Neural cell (in vitro differentiated cells): ENCODE data around the gene TFE3. TPM values are rescaled to one million over a fixed set of nuclear protein-coding genes. Genes with fewer than 3 reads are reported as not detected.

ENCODE experiments used
- H2AFZ ChIP-seq: fragments of 200-600, 300-800 bp; sonication (generic), shearing (Covaris generic); 2 replicates; pipeline ENCODE4 v1.6.0; 2014; ENCODE audit warnings: low read depth, mild to moderate bottlenecking, antibody characterized with exemption, low read length, moderate library complexity
- H3F3A ChIP-seq: fragments of 200-600 bp; shearing (Covaris generic); 2 replicates; pipeline ENCODE4 v1.6.1; 2016; ENCODE audit warnings: mild to moderate bottlenecking, moderate library complexity, mixed read lengths, antibody characterized with exemption, low read length; ENCODE audit not compliant: insufficient read depth, poor library complexity, severe bottlenecking
- H3K27ac ChIP-seq: fragments of 200-600, 300-800 bp; sonication (generic), shearing (Covaris generic); 2 replicates; pipeline ENCODE4 v1.5.1; 2014; ENCODE audit warnings: mild to moderate bottlenecking, low read length, moderate library complexity
- H3K27me3 ChIP-seq: fragments of 300-800, 200-600 bp; sonication (generic), shearing (Covaris generic); 2 replicates; pipeline ENCODE4 v1.6.0; 2014; ENCODE audit warnings: mild to moderate bottlenecking, low read depth, low read length, moderate library complexity; ENCODE audit not compliant: insufficient read depth
- H3K36me3 ChIP-seq: fragments of 300-800, 200-600 bp; sonication (generic), shearing (Covaris generic); 2 replicates; pipeline ENCODE4 v1.5.1; 2014; ENCODE audit warnings: mild to moderate bottlenecking, antibody characterized with exemption, low read length, moderate library complexity; ENCODE audit not compliant: insufficient read depth
- H3K4me2 ChIP-seq: fragments of 300-800, 200-600 bp; sonication (generic), shearing (Covaris generic); 2 replicates; pipeline ENCODE4 v1.6.0; 2014; ENCODE audit warnings: mild to moderate bottlenecking, low read length
- H3K4me3 ChIP-seq: fragments of 300-800, 200-600 bp; sonication (generic), shearing (Covaris generic); 2 replicates; pipeline ENCODE4 v1.5.1; 2014; ENCODE audit warnings: mild to moderate bottlenecking, low read length, moderate library complexity
- H3K79me2 ChIP-seq: fragments of 200-600 bp; shearing (Covaris generic); replicated peaks from 2 replicates; pipeline ENCODE4 v1.6.0; 2014; ENCODE audit warnings: mild to moderate bottlenecking, low read length, moderate library complexity; ENCODE audit not compliant: insufficient read depth
- H3K9ac ChIP-seq: fragments of 300-800, 200-600 bp; sonication (generic), shearing (Covaris generic); 2 replicates; pipeline ENCODE4 v1.6.1; 2016; ENCODE audit warnings: mild to moderate bottlenecking, low read length, mixed read lengths
- H3K9me2 ChIP-seq: fragments of 200-600 bp; shearing (Covaris generic); 2 replicates; pipeline ENCODE4 v1.6.1; 2016; ENCODE audit warnings: mild to moderate bottlenecking, low read length, mixed read lengths; ENCODE audit not compliant: insufficient read depth
- H3K9me3 ChIP-seq: fragments of 200-600, 300-800 bp; sonication (generic), shearing (Covaris generic); 2 replicates; pipeline ENCODE4 v1.6.1; 2016; ENCODE audit warnings: mild to moderate bottlenecking, mixed run types, low read length, moderate library complexity, mixed read lengths
- H4K20me1 ChIP-seq: fragments of 200-600 bp; shearing (Covaris generic); 2 replicates; pipeline ENCODE4 v1.6.1; 2016; ENCODE audit warnings: mild to moderate bottlenecking, mixed run types; ENCODE audit not compliant: insufficient read depth
- EP300 ChIP-seq: fragments of 450-650 bp; conservative IDR thresholded peaks from 2 replicates; pipeline ENCODE4 v1.6.1; 2014; ENCODE audit warnings: antibody characterized with exemption, mild to moderate bottlenecking, moderate library complexity; ENCODE audit not compliant: poor library complexity, severe bottlenecking
- EZH2 ChIP-seq: fragments of 200-600, 300-800 bp; shearing (Covaris generic), sonication (generic); IDR thresholded peaks from 2 replicates; pipeline ENCODE4 v1.6.1; 2014; ENCODE audit warnings: antibody characterized with exemption, low read length, borderline replicate concordance, mild to moderate bottlenecking; ENCODE audit not compliant: insufficient read depth, poor library complexity, severe bottlenecking
- MXI1 ChIP-seq: fragments of 450-650 bp; conservative IDR thresholded peaks from 2 replicates; pipeline ENCODE4 v1.6.1; 2014; ENCODE audit warnings: antibody characterized with exemption, mild to moderate bottlenecking; ENCODE audit not compliant: poor library complexity, severe bottlenecking
- POLR2AphosphoS5 ChIP-seq: IDR thresholded peaks from 2 replicates; pipeline ENCODE4 v1.6.1; 2012
- RAD21 ChIP-seq: fragments of 450-650 bp; conservative IDR thresholded peaks from 2 replicates; pipeline ENCODE4 v1.6.1; 2014; ENCODE audit warnings: antibody characterized with exemption, mild to moderate bottlenecking, moderate library complexity
- SMC3 ChIP-seq: fragments of 450-650 bp; conservative IDR thresholded peaks from 2 replicates; pipeline ENCODE4 v1.6.1; 2014; ENCODE audit warnings: antibody characterized with exemption, mild to moderate bottlenecking, moderate library complexity; ENCODE audit not compliant: poor library complexity
- TAF1 ChIP-seq: IDR thresholded peaks from 2 replicates; pipeline ENCODE4 v1.6.1; 2012; ENCODE audit warnings: low read depth
- polyA plus RNA-seq: library from polyadenylated mRNA; depleted of rRNA; stranded (reverse); fragments of >200 nt; gene quantifications from 2 replicates; pipeline ENCODE4 v1.2.3, GENCODE V29; 2014
- TF ChIP-seq, protein P1 (sequence below): fragments of 450-650 bp; IDR thresholded peaks from 2 replicates; pipeline ENCODE4 v1.5.1; 2014; ENCODE audit warnings: antibody characterized with exemption, mild to moderate bottlenecking, moderate library complexity; ENCODE audit not compliant: poor library complexity, severe bottlenecking
- TF ChIP-seq, protein P2 (sequence below): IDR thresholded peaks from 2 replicates; pipeline ENCODE4 v1.6.1; 2012; ENCODE audit warnings: borderline replicate concordance

Gene TFE3
- polyA plus RNA-seq, 1 donor from 2014 or later: 8.9 TPM

DNA sequence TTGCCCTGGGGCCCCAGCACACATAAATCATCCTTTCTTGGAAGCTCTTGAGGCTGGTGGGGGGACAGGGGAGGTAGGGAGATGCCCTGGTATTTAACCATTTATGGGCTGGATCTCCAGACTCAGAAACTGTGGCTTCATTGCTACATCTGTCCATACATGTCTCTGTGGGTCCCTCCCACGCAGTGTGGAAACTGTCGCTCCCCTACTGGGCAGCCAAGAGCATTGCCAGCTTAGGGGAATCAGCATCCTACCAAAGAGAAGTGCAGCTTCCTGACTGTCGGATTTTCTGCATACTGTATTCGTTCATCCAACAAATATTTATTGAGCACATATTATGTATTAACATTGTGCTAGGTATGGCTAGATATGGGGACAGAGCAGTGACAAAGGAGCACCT lies 44.8 kb downstream of the TFE3 start:
- Histone ChIP-seq H3K36me3 (no peaks in the 10 kb centered on the region), H3F3A (no peaks in the 10 kb centered on the region), H3K4me2 (no peak overlapping the region), H3K4me3 (peak overlapping the region; percentile 37), H4K20me1 (no peaks in the 10 kb centered on the region), H3K27ac (no peak overlapping the region), H3K79me2 (peaks cover 13% of the 10 kb centered on the region), H2AFZ (no peak overlapping the region), H3K9me3 (no peaks in the 10 kb centered on the region), H3K27me3 (no peaks in the 10 kb centered on the region), H3K9ac (no peak overlapping the region), H3K9me2 (no peaks in the 10 kb centered on the region)
- TF ChIP-seq TAF1 (no peak), EZH2 (no peak), RAD21 (no peak), EP300 (no peak), POLR2AphosphoS5 (no peak), SMC3 (no peak), MXI1 (no peak)
- TF ChIP-seq, protein P1, sequence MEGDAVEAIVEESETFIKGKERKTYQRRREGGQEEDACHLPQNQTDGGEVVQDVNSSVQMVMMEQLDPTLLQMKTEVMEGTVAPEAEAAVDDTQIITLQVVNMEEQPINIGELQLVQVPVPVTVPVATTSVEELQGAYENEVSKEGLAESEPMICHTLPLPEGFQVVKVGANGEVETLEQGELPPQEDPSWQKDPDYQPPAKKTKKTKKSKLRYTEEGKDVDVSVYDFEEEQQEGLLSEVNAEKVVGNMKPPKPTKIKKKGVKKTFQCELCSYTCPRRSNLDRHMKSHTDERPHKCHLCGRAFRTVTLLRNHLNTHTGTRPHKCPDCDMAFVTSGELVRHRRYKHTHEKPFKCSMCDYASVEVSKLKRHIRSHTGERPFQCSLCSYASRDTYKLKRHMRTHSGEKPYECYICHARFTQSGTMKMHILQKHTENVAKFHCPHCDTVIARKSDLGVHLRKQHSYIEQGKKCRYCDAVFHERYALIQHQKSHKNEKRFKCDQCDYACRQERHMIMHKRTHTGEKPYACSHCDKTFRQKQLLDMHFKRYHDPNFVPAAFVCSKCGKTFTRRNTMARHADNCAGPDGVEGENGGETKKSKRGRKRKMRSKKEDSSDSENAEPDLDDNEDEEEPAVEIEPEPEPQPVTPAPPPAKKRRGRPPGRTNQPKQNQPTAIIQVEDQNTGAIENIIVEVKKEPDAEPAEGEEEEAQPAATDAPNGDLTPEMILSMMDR: no peak
- TF ChIP-seq, protein P2, sequence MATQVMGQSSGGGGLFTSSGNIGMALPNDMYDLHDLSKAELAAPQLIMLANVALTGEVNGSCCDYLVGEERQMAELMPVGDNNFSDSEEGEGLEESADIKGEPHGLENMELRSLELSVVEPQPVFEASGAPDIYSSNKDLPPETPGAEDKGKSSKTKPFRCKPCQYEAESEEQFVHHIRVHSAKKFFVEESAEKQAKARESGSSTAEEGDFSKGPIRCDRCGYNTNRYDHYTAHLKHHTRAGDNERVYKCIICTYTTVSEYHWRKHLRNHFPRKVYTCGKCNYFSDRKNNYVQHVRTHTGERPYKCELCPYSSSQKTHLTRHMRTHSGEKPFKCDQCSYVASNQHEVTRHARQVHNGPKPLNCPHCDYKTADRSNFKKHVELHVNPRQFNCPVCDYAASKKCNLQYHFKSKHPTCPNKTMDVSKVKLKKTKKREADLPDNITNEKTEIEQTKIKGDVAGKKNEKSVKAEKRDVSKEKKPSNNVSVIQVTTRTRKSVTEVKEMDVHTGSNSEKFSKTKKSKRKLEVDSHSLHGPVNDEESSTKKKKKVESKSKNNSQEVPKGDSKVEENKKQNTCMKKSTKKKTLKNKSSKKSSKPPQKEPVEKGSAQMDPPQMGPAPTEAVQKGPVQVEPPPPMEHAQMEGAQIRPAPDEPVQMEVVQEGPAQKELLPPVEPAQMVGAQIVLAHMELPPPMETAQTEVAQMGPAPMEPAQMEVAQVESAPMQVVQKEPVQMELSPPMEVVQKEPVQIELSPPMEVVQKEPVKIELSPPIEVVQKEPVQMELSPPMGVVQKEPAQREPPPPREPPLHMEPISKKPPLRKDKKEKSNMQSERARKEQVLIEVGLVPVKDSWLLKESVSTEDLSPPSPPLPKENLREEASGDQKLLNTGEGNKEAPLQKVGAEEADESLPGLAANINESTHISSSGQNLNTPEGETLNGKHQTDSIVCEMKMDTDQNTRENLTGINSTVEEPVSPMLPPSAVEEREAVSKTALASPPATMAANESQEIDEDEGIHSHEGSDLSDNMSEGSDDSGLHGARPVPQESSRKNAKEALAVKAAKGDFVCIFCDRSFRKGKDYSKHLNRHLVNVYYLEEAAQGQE: no peak

DNA sequence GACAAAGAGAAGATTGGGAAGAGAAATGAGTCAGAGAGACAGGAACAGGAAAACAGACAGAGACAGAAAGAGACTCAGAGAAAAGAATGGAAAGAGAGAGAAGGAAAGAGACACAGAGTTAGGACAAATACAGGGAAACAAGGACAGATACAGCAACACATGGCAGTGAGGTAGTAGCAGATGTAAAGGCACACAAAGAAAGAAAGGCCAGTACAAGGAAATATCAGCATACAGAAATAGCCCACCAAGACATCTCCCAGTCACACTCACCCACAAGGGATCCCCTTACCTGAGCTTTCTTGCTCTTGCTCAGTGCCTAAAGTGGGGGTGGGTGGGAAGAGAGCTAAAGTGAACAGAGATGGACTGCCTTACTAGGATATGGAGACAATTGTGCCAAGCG lies 45.3 kb downstream of the TFE3 start:
- H3F3A ChIP-seq: no peaks in the 10 kb centered on the region
- H4K20me1 ChIP-seq: no peaks in the 10 kb centered on the region
- H3K27ac ChIP-seq: no peak overlapping the region
- no peaks in the 10 kb centered on the region for H3K27me3 ChIP-seq
- H3K4me2 ChIP-seq: no peak overlapping the region
- peak overlapping the region; percentile 37 for H3K4me3 ChIP-seq
- H3K36me3 ChIP-seq: no peaks in the 10 kb centered on the region
- H3K9me3 ChIP-seq: no peaks in the 10 kb centered on the region
- no peaks in the 10 kb centered on the region for H3K9me2 ChIP-seq
- H3K9ac ChIP-seq: no peak overlapping the region
- H2AFZ ChIP-seq: no peak overlapping the region
- peaks cover 13% of the 10 kb centered on the region for H3K79me2 ChIP-seq
- TF ChIP-seq POLR2AphosphoS5 (no peak), EZH2 (no peak), TAF1 (no peak), SMC3 (no peak), MXI1 (no peak), EP300 (no peak), RAD21 (no peak)
- TF ChIP-seq, protein P1: no peak
- TF ChIP-seq, protein P2: no peak
